C4-2B (cell line): ENCODE measurements around the gene MORN5.

Experiments
- H3K27ac ChIP-seq: fragments of 450-650 bp; 2 replicates; pipeline ENCODE4 v1.5.1; 2017
- CTCF ChIP-seq: fragments of 450-650 bp; conservative IDR thresholded peaks from 2 replicates; pipeline ENCODE4 v1.5.1; 2017; ENCODE audit warnings: mild to moderate bottlenecking
- ZFX ChIP-seq: fragments of 450-650 bp; IDR thresholded peaks from 2 replicates; pipeline ENCODE4 v1.6.1; 2017

MORN5 gene

GRCh38 chr9:122125509-122126330 is 34.0 kb upstream of the MORN5 start:
- H3K27ac ChIP-seq = no peak overlapping the region
- TF ChIP-seq CTCF = no peak; the same call in 1 of the 2 replicates

GRCh38 chr9:122126331-122127261 is 33.1 kb upstream of the MORN5 start:
- TF ChIP-seq CTCF = no peak
- no peak for TF ChIP-seq ZFX
- H3K27ac ChIP-seq = no peak overlapping the region

GRCh38 chr9:122127396-122127798 is 32.3 kb upstream of the MORN5 start:
- TF ChIP-seq ZFX (no peak), CTCF (no peak)

GRCh38 chr9:122128007-122128968 is 31.4 kb upstream of the MORN5 start:
- TF ChIP-seq CTCF = no peak
- no peak for TF ChIP-seq ZFX
- no peak overlapping the region for H3K27ac ChIP-seq

More at GRCh38 chr9:122127396-122127798, 32.3 kb upstream of the MORN5 start:
- H3K27ac ChIP-seq = no peak overlapping the region

GRCh38 chr9:122128969-122129343 is 30.8 kb upstream of the MORN5 start:
- TF ChIP-seq CTCF (no peak), ZFX (no peak)
- H3K27ac ChIP-seq = no peak overlapping the region

GRCh38 chr9:122129969-122130368 is 29.7 kb upstream of the MORN5 start:
- TF ChIP-seq CTCF (no peak), ZFX (no peak)
- H3K27ac ChIP-seq = no peak overlapping the region
